ENCODE data around the gene AGAP1. TPM values are rescaled to one million over a fixed set of nuclear protein-coding genes. Genes with fewer than 3 reads are reported as not detected.

AGAP1 gene
- total RNA-seq, 1 experiment from 2014 or later, result 25.8 TPM

- H3K4me3 Mint-ChIP-seq, result no peak overlapping the region
- WGBS (ENCODE audit: extremely low coverage, insufficient read length, low lambda C conversion rate), result no CpG with 5 or more reads among the region's 11 CpGs
Measured at GRCh38 chr2:235847576-235847975, 353.7 kb downstream of the AGAP1 start.

More at GRCh38 chr2:235847576-235847975, 353.7 kb downstream of the AGAP1 start:
- Histone ChIP-seq H2BK5ac (ENCODE audit: insufficient read length, low read length) (no peak overlapping the region), H3K56ac (ENCODE audit: insufficient read length, low read depth, low read length) (no peak overlapping the region), H3K79me2 (ENCODE audit: insufficient read depth, low read length) (no peaks in the 10 kb centered on the region), H2BK15ac (ENCODE audit: low read depth, low read length) (no peak overlapping the region), H3K18ac (ENCODE audit: insufficient read length, low read depth, low read length) (no peak overlapping the region), H4K20me1 (ENCODE audit: control insufficient read depth, insufficient read depth, insufficient read length) (no peaks in the 10 kb centered on the region), H3K4me2 (ENCODE audit: insufficient read depth, insufficient read length, low read length) (no peak overlapping the region), H2BK120ac (ENCODE audit: low read depth, low read length, poor library complexity, severe bottlenecking) (no peak overlapping the region), H2BK12ac (ENCODE audit: insufficient read length, low read depth, low read length) (no peak overlapping the region), H3K9me3 (ENCODE audit: control insufficient read depth, low read depth, low read length) (no peaks in the 10 kb centered on the region), H2AK5ac (ENCODE audit: insufficient read length, low read length) (no peak overlapping the region), H4K5ac (ENCODE audit: insufficient read length, low read depth, low read length) (no peak overlapping the region), H3K27me3 (ENCODE audit: insufficient read depth, low read length) (no peaks in the 10 kb centered on the region), H3K79me1 (ENCODE audit: insufficient read depth, low read depth, low read length, poor library complexity, severe bottlenecking) (no peaks in the 10 kb centered on the region), H3K23ac (ENCODE audit: insufficient read length, low read depth, low read length) (no peak overlapping the region), H3K4me1 (ENCODE audit: insufficient read depth, low read length) (no peaks in the 10 kb centered on the region), H3K4ac (ENCODE audit: low read depth, low read length) (no peak overlapping the region), H3K27ac (ENCODE audit: insufficient read length, low read depth, low read length) (no peak overlapping the region), H2AFZ (ENCODE audit: low read length) (no peak overlapping the region), H2BK20ac (ENCODE audit: low read depth, low read length, poor library complexity, severe bottlenecking) (no peak overlapping the region), H4K91ac (ENCODE audit: insufficient read length, low read depth, low read length) (no peak overlapping the region), H3K9ac (ENCODE audit: extremely low read depth, insufficient read length, low read length) (no peak overlapping the region), H3K23me2 (ENCODE audit: insufficient read length, low read depth, low read length, poor library complexity, severe bottlenecking) (no peaks in the 10 kb centered on the region), H3K14ac (ENCODE audit: insufficient read depth, low read length) (no peak overlapping the region), H4K8ac (replicated peaks; ENCODE audit: insufficient read length, low read depth, low read length) (no peak overlapping the region), H3T11ph (ENCODE audit: low read length) (no peak overlapping the region)
- H3K9me3 Mint-ChIP-seq, result no peaks in the 10 kb centered on the region
- peaks cover 28 to 33% of the 10 kb centered on the region in 2 experiments for H3K4me1 Mint-ChIP-seq
- no peak overlapping the region; a peak in 1 of 7 replicates for H3K27ac Mint-ChIP-seq
- H3K36me3 Mint-ChIP-seq (ENCODE audit: insufficient read depth in 1 of 3, low read depth in 3 of 3), result 0 out of 7 replicates have a peak, but pooled peaks cover 0 to 2% (median 0%) of the 10 kb centered on the region in 3 experiments
- TF ChIP-seq, protein P1, sequence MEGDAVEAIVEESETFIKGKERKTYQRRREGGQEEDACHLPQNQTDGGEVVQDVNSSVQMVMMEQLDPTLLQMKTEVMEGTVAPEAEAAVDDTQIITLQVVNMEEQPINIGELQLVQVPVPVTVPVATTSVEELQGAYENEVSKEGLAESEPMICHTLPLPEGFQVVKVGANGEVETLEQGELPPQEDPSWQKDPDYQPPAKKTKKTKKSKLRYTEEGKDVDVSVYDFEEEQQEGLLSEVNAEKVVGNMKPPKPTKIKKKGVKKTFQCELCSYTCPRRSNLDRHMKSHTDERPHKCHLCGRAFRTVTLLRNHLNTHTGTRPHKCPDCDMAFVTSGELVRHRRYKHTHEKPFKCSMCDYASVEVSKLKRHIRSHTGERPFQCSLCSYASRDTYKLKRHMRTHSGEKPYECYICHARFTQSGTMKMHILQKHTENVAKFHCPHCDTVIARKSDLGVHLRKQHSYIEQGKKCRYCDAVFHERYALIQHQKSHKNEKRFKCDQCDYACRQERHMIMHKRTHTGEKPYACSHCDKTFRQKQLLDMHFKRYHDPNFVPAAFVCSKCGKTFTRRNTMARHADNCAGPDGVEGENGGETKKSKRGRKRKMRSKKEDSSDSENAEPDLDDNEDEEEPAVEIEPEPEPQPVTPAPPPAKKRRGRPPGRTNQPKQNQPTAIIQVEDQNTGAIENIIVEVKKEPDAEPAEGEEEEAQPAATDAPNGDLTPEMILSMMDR (conservative IDR thresholded peaks at IDR 0.05), result no peak
- no peak for DNase-seq
- no peaks in the 10 kb centered on the region for H3K27me3 Mint-ChIP-seq (ENCODE audit: low read depth)

Data from H9 (cell line).